GM19452 (cell line): Measurements from ENCODE around the gene THRA.
A peak's percentile ranks its signal among the peaks of the same experiment; 100 is the strongest.

Experiments used
- ATAC-seq: cut with Tn5 transposase; IDR thresholded peaks from one replicate; pipeline ENCODE4 v1.9.1; 2021; ENCODE audit not compliant: unreplicated experiment

Gene THRA, protein sequence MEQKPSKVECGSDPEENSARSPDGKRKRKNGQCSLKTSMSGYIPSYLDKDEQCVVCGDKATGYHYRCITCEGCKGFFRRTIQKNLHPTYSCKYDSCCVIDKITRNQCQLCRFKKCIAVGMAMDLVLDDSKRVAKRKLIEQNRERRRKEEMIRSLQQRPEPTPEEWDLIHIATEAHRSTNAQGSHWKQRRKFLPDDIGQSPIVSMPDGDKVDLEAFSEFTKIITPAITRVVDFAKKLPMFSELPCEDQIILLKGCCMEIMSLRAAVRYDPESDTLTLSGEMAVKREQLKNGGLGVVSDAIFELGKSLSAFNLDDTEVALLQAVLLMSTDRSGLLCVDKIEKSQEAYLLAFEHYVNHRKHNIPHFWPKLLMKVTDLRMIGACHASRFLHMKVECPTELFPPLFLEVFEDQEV

DNA sequence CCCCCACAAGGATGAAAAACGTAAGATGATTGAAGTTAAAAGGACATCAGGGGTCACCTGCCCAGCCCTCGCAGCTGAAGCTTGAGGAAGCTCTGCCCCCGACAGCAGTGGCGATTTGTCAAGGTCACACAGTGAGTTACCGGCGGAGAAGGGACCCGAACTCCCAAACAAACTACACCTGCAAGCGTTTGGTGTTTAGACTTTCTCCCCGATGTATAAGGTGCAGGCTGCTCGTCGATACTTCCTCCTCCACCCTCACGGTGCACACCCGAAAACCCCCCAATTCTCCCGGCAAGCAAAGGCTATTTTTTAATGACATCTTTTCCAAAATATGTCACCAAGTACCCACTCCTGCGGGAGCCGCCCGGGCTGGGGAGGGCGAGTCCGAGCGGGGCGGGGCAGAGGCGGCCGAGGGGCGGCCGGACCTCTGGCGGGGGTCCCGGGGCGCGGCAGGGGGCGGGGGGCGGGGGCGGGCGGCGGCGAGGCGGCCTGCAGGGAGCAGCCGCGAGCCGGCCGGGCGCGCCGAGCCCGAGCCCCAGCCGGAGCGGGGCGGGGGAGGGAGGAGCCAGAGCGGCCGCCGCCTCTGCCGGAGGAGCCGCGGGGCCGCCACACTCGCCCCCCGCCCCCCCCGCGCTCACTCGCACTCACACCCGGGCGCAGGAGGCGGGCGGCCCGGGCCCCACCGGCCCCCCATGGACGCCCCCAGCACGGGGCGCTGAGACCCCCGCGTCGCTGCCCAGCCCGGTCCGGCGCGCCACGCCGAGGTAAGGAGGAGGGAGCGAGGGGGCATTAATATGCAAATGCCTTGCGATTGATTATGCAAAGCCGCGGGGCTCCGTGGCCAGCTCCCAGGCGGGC, at the start of gene THRA:
Gene THRA (plus strand): TSS at position 637 of the 858 bp plus-strand sequence. CDS start 11,524 bp downstream, outside the sequence.
- peak; percentile 62 for ATAC-seq

DNA sequence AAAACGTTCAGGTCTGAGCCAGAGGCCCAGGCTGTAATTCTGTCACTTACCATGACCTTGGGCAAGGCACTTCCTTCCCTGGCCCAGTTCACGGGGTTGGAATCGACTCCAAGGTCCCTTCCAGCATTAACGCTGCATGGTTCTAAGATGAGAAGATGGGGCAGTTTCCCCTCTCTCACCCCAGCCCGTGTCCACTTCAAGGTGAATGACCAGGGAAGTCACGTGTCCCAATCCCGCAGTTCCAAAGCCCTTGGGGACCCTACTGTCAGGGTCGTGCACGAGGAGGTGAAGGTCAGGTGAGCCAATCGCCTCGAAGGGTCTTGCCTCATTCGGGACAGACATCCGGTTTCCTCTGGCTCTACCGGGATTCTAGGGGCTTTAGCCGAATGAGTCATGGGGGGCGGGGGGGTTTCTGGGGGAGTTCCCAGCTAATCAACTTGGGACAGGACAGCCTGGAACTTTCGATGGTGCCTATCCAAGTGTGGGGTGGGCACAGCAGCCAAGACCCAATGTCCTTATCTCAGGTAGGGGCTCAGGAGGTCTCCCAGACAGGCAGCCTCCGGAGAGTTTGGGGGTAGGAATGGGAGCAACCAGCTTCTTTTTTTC, 48.3 kb upstream of the THRA start:
- no peak for ATAC-seq

DNA sequence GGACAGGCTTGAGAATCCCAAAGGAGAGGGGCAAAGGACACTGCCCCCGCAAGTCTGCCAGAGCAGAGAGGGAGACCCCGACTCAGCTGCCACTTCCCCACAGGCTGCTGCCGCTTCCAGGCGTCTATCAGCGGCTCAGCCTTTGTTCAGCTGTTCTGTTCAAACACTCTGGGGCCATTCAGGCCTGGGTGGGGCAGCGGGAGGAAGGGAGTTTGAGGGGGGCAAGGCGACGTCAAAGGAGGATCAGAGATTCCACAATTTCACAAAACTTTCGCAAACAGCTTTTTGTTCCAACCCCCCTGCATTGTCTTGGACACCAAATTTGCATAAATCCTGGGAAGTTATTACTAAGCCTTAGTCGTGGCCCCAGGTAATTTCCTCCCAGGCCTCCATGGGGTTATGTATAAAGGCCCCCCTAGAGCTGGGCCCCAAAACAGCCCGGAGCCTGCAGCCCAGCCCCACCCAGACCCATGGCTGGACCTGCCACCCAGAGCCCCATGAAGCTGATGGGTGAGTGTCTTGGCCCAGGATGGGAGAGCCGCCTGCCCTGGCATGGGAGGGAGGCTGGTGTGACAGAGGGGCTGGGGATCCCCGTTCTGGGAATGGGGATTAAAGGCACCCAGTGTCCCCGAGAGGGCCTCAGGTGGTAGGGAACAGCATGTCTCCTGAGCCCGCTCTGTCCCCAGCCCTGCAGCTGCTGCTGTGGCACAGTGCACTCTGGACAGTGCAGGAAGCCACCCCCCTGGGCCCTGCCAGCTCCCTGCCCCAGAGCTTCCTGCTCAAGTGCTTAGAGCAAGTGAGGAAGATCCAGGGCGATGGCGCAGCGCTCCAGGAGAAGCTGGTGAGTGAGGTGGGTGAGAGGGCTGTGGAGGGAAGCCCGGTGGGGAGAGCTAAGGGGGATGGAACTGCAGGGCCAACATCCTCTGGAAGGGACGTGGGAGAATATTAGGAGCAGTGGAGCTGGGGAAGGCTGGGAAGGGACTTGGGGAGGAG, 47.5 kb upstream of the THRA start, which contains the start of gene CSF3:
Gene CSF3 (plus strand): TSS at position 436 of the 993 bp plus-strand sequence. CDS start 35 bp downstream, at position 471.
- no peak for ATAC-seq

DNA sequence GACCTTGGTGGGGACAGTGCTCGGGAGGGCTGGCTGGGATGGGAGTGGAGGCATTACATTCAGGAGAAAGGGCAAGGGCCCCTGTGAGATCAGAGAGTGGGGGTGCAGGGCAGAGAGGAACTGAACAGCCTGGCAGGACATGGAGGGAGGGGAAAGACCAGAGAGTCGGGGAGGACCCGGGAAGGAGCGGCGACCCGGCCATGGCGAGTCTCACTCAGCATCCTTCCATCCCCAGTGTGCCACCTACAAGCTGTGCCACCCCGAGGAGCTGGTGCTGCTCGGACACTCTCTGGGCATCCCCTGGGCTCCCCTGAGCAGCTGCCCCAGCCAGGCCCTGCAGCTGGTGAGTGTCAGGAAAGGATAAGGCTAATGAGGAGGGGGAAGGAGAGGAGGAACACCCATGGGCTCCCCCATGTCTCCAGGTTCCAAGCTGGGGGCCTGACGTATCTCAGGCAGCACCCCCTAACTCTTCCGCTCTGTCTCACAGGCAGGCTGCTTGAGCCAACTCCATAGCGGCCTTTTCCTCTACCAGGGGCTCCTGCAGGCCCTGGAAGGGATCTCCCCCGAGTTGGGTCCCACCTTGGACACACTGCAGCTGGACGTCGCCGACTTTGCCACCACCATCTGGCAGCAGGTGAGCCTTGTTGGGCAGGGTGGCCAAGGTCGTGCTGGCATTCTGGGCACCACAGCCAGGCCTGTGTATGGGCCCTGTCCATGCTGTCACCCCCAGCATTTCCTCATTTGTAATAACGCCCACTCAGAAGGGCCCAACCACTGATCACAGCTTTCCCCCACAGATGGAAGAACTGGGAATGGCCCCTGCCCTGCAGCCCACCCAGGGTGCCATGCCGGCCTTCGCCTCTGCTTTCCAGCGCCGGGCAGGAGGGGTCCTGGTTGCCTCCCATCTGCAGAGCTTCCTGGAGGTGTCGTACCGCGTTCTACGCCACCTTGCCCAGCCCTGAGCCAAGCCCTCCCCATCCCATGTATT, 46.5 kb upstream of the THRA start:
- no peak for ATAC-seq

DNA sequence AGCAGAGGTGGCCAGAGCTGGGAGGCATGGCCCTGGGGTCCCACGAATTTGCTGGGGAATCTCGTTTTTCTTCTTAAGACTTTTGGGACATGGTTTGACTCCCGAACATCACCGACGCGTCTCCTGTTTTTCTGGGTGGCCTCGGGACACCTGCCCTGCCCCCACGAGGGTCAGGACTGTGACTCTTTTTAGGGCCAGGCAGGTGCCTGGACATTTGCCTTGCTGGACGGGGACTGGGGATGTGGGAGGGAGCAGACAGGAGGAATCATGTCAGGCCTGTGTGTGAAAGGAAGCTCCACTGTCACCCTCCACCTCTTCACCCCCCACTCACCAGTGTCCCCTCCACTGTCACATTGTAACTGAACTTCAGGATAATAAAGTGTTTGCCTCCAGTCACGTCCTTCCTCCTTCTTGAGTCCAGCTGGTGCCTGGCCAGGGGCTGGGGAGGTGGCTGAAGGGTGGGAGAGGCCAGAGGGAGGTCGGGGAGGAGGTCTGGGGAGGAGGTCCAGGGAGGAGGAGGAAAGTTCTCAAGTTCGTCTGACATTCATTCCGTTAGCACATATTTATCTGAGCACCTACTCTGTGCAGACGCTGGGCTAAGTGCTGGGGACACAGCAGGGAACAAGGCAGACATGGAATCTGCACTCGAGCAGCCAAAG, 45.2 kb upstream of the THRA start:
- no peak for ATAC-seq

DNA sequence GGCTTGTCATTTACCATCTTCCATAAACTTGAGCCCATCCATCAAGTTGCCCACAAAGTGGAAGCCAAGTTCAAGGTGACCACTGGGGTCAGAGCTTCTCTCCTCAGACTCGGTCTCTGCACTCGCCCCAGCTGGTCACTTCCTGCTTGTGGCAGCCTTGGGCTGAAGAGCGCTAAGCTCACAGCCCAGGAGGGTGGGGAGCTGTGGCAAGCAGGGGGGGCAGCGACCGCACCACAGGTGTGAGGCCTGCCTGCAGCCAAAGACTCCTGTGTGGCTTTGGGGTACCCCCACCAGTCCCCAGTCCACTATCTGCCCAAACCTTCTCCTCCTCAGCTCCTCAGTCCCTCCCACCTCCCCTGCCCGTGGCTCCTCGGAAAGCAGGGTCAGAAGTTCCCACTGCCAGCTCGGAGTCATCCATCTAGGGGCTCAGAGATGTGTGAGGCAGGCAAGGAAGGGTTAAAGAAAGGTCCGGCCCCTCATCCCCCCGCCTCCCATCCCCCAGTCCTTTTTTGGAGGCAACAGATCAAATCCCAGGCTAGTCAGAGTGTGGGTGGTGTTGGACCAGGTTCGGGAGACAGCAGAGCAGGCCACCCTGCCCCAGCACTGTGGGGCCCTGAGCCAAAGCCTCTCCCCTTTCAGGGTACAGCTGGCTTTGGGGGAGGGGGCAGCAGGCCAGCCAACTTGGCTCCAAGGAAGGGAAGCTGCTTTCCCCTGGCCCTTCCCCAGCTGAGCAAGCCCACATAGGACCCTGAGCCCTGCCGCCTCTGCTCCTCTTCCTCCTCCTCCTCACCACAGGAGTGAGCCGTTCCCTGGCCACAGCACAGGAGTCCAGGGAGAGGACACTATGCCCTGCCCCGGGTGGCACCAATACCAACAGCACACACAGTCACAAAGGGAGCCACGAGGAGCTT, 44.3 kb upstream of the THRA start:
- no peak for ATAC-seq

DNA sequence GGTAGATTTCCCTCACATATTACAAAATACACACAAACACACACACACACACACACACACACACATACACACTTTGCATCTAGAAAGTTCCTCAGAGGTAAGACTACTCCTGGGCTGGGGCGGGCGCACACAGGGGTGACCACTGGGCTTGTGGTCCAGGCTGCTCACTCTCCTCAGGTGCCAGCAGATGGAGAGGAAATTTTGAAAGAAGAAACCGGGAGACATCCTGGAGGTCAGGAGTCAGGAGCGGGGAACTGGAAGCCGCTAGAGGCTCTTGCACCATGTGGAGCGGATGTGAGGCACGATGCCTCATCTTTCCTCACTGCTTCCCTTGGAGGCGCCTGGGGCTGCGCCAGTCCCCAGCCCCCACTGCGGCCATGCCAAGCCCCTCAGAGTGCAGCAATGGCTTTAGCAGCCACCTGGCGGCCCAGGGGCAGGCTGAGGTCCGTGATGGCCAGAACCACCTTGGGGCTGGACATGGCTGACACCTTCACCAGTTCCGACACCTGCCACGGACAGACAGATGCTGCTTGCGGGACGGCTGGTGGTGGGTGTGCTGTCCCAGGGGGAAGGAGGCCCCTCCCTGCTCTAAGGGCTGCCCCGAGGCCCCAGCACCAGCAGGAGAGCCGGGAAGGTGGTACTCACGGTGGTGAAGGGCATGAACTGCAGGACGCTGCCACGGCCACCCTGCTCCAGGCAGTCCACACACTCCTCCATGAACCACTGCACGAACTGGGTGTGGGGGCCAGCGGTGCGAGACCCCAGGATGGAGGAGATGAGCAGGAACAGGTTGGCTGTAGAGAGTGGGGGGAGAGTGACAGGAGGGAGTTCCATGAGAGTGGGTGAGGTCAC, 43.4 kb upstream of the THRA start:
- ATAC-seq: no peak

DNA sequence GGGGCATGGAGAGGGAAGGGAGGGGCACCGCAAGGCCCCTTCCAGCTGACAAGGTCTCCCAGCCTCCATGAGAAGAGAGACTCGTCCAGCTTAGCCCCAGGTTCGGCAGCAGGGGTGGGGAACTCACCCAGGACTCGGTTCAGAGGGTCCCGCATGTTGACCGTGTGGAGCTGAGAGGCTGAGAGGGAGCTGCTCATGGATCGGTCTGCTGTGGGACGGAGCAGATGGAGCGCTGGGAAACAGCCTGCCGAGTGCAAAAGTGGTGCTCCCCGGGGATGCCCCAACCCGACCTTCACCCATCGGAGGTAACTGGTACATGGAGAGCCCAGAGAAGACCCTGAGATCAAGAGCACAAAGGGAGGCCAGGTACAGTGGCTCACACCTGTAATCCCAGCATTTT, 42.6 kb upstream of the THRA start:
- ATAC-seq: no peak

DNA sequence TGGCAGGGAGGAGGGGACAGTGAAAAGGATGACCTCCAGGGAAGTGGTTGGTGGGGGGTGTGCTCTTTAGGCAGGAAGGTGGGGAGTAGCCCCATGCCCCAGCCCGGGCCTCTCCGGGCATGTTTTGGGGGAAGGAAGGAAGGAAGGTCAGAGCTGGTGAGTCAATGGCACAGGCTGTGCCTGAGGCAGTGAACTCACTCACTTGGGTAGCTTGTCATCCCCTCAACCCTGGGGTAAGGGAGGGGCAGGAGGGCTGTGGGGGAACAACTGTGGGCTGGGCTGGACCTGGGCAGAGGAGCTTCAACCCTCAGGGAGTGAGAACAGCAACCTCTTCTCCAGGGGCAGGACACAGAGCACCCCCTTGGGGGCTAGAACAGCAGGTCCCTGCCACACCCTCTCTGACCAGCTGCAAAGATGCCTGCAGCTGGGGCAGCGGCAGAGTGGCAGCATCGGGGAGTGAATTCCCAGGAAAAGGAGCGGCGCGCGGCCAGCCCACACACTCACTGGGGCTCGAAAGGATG, 41.3 kb upstream of the THRA start:
- ATAC-seq: no peak

DNA sequence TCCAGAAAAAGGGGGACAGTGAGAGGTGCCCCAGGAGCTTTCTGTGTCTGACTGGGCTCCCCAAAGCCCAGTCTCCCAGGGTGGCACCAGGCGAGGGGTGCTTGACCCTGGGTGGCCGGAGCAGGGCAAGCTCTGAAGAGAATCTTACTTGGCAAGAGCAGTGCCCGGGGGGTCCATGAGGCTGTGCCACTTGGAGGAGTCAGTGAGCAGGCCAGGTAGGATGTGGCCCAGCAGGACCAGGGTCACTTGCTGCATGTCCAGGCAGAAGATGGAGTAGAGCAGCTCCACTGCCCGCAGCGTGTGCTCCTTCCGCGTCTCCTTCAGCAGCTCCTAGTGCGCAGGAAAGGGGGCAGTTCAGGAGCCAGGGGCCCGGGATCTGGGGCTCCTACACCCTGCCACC, 40.3 kb upstream of the THRA start:
- ATAC-seq: no peak

DNA sequence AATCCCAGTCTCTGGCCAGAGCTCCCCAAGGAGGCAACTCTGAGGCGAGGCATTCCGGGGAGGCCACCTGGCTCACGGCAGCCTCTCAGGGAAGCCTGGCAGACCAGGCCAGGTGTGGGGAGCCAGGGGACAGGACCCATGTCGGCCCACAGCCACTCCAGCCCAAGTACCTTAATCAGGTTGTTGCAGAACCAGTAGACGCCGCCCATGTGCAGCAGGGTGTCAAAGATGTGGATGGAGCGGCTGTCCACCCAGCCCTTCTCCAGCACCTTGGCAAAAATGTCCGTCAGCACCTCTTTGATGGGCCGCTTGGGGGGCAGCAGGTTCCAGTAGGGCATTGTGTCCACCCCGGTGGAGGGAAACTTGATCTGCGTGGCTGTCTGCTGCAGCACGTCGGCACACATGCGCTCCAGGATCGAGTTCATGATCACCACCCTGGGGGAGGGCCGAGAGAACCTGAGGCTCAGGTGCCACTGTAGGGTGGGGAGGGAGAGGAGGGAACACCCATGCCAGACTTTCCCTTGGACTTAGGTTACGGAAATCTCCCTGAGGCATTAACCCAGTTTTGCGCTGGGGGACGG, 39.7 kb upstream of the THRA start:
- no peak for ATAC-seq

DNA sequence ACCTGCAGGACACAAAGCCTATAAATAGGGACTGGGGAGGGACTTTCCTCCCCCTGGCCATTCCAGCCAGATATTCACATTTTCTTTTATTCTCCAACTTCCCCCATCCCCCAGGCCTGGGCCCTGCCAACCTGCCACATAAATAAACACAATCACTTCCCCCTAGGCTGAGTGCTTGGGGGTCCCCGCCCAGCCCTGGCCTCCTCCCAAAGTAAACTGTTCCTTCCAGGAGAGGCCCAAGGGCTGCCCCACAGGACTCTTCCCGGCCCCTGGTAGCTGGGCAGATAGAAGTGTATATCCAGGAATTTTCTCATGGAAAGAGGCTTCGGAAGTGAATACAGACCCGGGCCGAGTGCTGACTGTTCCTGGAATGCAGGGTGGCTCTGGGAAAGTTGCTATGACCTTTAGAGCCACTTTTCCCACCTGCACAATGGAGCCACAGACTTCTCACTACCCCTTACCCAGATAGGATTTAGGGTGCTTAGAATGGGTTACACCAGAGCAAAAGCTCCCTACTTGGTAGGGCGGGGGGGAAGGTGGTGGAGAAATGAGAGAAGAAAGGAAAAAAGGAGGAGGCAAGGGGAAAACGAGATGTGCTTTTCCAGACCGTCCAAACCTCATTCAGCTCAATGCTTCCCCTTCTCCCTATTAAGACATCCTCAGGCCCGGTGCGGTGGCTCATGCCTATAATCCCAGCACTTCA, 39.0 kb upstream of the THRA start:
- ATAC-seq: no peak

DNA sequence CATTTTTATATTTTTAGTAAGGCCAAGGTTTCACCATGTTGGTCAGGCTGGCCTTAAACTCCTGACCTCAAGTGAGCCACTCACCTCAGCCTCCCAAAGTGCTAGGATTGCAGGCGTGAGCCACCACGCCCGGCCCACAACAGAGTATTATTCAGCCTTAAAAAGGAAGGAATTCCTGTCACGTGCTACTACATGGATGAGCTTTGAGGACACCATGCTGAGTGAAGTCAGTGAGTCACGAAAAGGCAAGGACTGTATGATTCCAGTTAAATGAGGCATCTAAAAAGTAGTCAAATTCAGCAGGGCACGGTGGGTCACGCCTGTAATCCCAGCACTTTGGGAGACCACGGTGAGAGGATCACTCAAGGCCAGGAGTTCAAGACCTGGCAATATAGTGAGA, 37.9 kb upstream of the THRA start:
- ATAC-seq: no peak

DNA sequence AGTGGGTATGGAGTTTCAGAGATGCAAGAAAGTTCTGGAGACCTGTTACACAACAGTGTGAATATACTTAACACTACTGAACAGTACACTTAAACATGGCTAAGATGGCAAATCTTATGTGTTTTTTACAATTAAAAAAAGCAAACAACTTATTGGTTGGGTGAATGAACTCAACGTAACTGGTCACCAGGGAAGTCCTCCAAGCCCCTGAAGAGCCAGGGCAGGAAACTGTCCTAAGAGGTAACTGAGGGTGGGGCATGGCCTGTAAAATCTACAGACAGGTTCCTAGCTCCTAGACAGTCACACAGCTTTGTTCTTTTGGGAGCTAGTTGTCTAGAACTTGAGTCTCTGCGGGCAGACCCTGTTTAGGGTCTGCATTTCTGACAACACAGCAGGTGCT, 37.2 kb upstream of the THRA start:
- no peak for ATAC-seq

DNA sequence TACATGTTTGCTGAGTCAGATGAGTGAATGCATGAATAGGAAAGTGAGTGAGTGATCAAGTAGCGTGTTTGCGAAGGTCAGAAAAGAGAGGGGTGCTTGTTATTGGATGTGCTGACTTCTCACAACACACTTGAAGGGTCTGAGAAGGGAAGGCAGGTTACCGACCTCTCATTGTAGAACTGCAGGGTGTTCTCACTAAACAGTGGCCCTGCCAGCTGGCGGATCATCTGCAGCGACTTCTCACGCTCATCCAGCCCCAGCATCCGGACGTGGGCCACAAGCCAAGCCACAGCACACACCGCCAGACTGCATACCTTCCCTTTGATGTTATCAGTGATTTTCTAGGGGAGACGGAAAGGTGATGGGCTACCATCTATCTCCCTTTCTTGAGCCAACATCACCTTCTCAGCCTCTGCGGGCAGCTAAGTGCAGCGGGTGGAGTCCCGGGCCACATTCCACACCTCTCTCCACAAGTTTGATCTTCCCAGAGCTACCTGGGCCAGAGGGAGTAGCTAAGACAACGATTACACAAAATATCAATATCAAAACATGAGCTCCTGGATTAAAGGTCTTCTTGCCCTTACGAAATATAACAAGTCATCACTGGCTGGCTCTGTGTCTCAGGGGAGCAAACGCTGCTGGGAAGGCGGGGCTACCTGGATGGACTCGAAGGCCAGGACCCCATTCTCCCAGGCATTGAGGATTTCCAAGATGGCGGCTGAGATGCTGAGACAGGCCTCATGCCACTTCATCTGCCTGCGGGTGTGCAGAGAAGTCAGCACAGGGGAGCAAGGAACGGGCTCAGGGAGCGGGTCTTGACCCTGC, 36.6 kb upstream of the THRA start:
- ATAC-seq: no peak
